Activated naive CD4-positive, alpha-beta T cell treated with anti-CD3 and anti-CD28 coated beads, Interleukin-2, amount 10 ng/mL, durations not matched to agents 7 days and 5 days (primary cell): Measurements from ENCODE around the gene RCOR3.

Experiments used
- CTCF ChIA-PET: fragments of 350-600 bp; sonication (Branson Sonifier 250); formaldehyde crosslinking; loops from one replicate; lab custom pipeline; 2021; ENCODE audit warnings: antibody characterized with exemption; lab: Charles Lee
- DNase-seq: peaks from one replicate; pipeline ENCODE4 v3.0.0-alpha.2; 2020
- H3K27ac Mint-ChIP-seq: one replicate; pipeline ENCODE4 v1.8.0; 2021; ENCODE audit warnings: mild to moderate bottlenecking, moderate library complexity, mixed read lengths
- H3K27me3 Mint-ChIP-seq: one replicate; pipeline ENCODE4 v1.8.0; 2021; ENCODE audit warnings: mild to moderate bottlenecking, mixed read lengths
- H3K36me3 Mint-ChIP-seq: one replicate; pipeline ENCODE4 v1.8.0; 2021; ENCODE audit warnings: mixed read lengths
- H3K4me1 Mint-ChIP-seq: one replicate; pipeline ENCODE4 v1.8.0; 2021; ENCODE audit warnings: mixed read lengths
- H3K4me3 Mint-ChIP-seq: one replicate; pipeline ENCODE4 v1.8.0; 2021; ENCODE audit warnings: mild to moderate bottlenecking, moderate library complexity, mixed read lengths
- H3K9me3 Mint-ChIP-seq: one replicate; pipeline ENCODE4 v1.8.0; 2021; ENCODE audit warnings: mixed read lengths

The RCOR3 gene

GRCh38 chr1:211323156-211324063, 64.2 kb downstream of the RCOR3 start:
- Mint-ChIP-seq H3K4me3 (no peak overlapping the region), H3K4me1 (peaks cover 47% of the 10 kb centered on the region)

GRCh38 chr1:211324992-211325775, 66.0 kb downstream of the RCOR3 start:
- Mint-ChIP-seq H3K27me3 (no peaks in the 10 kb centered on the region), H3K4me3 (peak overlapping the region; percentile 88), H3K9me3 (no peaks in the 10 kb centered on the region), H3K4me1 (peaks cover 62% of the 10 kb centered on the region), H3K36me3 (peaks cover 16% of the 10 kb centered on the region), H3K27ac (peak overlapping the region; percentile 77)
- CTCF ChIA-PET: interaction anchor here (1.0 to 6.0 kb wide), 6 partner anchors 10 to 187 kb away, joined by 3 to 72 read pairs (median 9); no protein-coding TSS in a partner anchor
- peak; percentile 27 for DNase-seq

More at GRCh38 chr1:211323156-211324063, 64.2 kb downstream of the RCOR3 start:
- Mint-ChIP-seq H3K27me3 (no peaks in the 10 kb centered on the region), H3K36me3 (peaks cover 4% of the 10 kb centered on the region), H3K27ac (no peak overlapping the region), H3K9me3 (no peaks in the 10 kb centered on the region)
- CTCF ChIA-PET: interaction anchor here (0.7 to 6.0 kb wide), 31 partner anchors 9 to 330 kb away, joined by 3 to 72 read pairs (median 5); no protein-coding TSS in a partner anchor
- peak; percentile 80 for DNase-seq

GRCh38 chr1:211326140-211326527, 67.0 kb downstream of the RCOR3 start:
- Mint-ChIP-seq H3K27ac (peak overlapping the region; percentile 93), H3K4me3 (peak overlapping the region; percentile 88), H3K36me3 (peaks cover 26% of the 10 kb centered on the region), H3K27me3 (no peaks in the 10 kb centered on the region), H3K9me3 (no peaks in the 10 kb centered on the region), H3K4me1 (peaks cover 65% of the 10 kb centered on the region)
- peak; percentile 22 for DNase-seq
- CTCF ChIA-PET: interaction anchor here (1.0 to 6.0 kb wide), 8 partner anchors 9 to 187 kb away, joined by 3 to 72 read pairs (median 4); partner anchors contain the start of gene RD3

GRCh38 chr1:211326528-211327345, 67.6 kb downstream of the RCOR3 start, which contains the start of gene TRAF5:
Gene TRAF5, plus strand, starts transcription at chr1:211326833. Its CDS starts 26,407 bp downstream, at chr1:211353240.
- H3K4me3 Mint-ChIP-seq: peak within 1 kb of the TSS; percentile 95
- peaks cover 29% of the 10 kb centered on the region for H3K36me3 Mint-ChIP-seq
- peaks cover 69% of the 10 kb centered on the region for H3K4me1 Mint-ChIP-seq
- H3K27me3 Mint-ChIP-seq: no peaks in the 10 kb centered on the region
- peak; percentile 68 for DNase-seq
- CTCF ChIA-PET: interaction anchor here (0.6 to 6.0 kb wide), 8 partner anchors 9 to 186 kb away, joined by 3 to 72 read pairs (median 4); partner anchors contain the start of gene RD3
- H3K9me3 Mint-ChIP-seq: no peaks in the 10 kb centered on the region
- H3K27ac Mint-ChIP-seq: peak within 1 kb of the TSS; percentile 96

- Mint-ChIP-seq H3K27me3 (no peaks in the 10 kb centered on the region), H3K4me3 (peak overlapping the region; percentile 95), H3K9me3 (no peaks in the 10 kb centered on the region), H3K36me3 (peaks cover 32% of the 10 kb centered on the region), H3K27ac (peak overlapping the region; percentile 96), H3K4me1 (peaks cover 76% of the 10 kb centered on the region)
- CTCF ChIA-PET: interaction anchor here (0.7 to 6.0 kb wide), 6 partner anchors 9 to 328 kb away, joined by 3 to 72 read pairs (median 4); no protein-coding TSS in a partner anchor
- DNase-seq: peak; percentile 63
These were observed 68.3 kb downstream of the RCOR3 start for GRCh38 chr1:211327346-211327921.

GRCh38 chr1:211328084-211328694, 69.0 kb downstream of the RCOR3 start:
- H3K9me3 Mint-ChIP-seq: no peaks in the 10 kb centered on the region
- no peaks in the 10 kb centered on the region for H3K27me3 Mint-ChIP-seq
- peaks cover 36% of the 10 kb centered on the region for H3K36me3 Mint-ChIP-seq
- H3K27ac Mint-ChIP-seq: peak overlapping the region; percentile 96
- CTCF ChIA-PET: interaction anchor here (1.0 to 2.3 kb wide), 10 partner anchors 9 to 327 kb away, joined by 3 to 9 read pairs (median 4); no protein-coding TSS in a partner anchor
- no peak for DNase-seq
- H3K4me3 Mint-ChIP-seq: peak overlapping the region; percentile 95
- peaks cover 82% of the 10 kb centered on the region for H3K4me1 Mint-ChIP-seq

GRCh38 chr1:211328866-211329475, 69.8 kb downstream of the RCOR3 start:
- no peaks in the 10 kb centered on the region for H3K9me3 Mint-ChIP-seq
- no peaks in the 10 kb centered on the region for H3K27me3 Mint-ChIP-seq
- CTCF ChIA-PET: interaction anchor here (1.0 to 2.3 kb wide), 9 partner anchors 12 to 326 kb away, joined by 3 to 9 read pairs (median 5); no protein-coding TSS in a partner anchor
- no peak for DNase-seq
- peak overlapping the region; percentile 95 for H3K4me3 Mint-ChIP-seq
- peaks cover 81% of the 10 kb centered on the region for H3K4me1 Mint-ChIP-seq
- peak overlapping the region; percentile 96 for H3K27ac Mint-ChIP-seq
- peaks cover 41% of the 10 kb centered on the region for H3K36me3 Mint-ChIP-seq

- Mint-ChIP-seq H3K9me3 (no peaks in the 10 kb centered on the region), H3K27me3 (no peaks in the 10 kb centered on the region), H3K36me3 (peaks cover 46% of the 10 kb centered on the region), H3K27ac (peak overlapping the region; percentile 96), H3K4me1 (peaks cover 84% of the 10 kb centered on the region), H3K4me3 (peak overlapping the region; percentile 95)
- CTCF ChIA-PET: interaction anchor here (1.2 to 2.3 kb wide), 2 partner anchors 11 to 35 kb away, joined by 3 to 9 read pairs; no protein-coding TSS in a partner anchor
- DNase-seq: peak; percentile 49
These were observed 70.6 kb downstream of the RCOR3 start for GRCh38 chr1:211329764-211330201.

GRCh38 chr1:211330282-211330936, 71.2 kb downstream of the RCOR3 start:
- Mint-ChIP-seq H3K36me3 (peaks cover 51% of the 10 kb centered on the region), H3K4me3 (peak overlapping the region; percentile 95), H3K27ac (peak overlapping the region; percentile 96), H3K9me3 (no peaks in the 10 kb centered on the region), H3K27me3 (no peaks in the 10 kb centered on the region), H3K4me1 (peaks cover 84% of the 10 kb centered on the region)
- DNase-seq: no peak
- CTCF ChIA-PET: interaction anchor here (2.3 kb wide), 1 partner anchor 10 kb away, joined by 9 read pairs; no protein-coding TSS in a partner anchor

GRCh38 chr1:211331011-211331709, 72.0 kb downstream of the RCOR3 start:
- Mint-ChIP-seq H3K27ac (no peak overlapping the region), H3K4me1 (peaks cover 86% of the 10 kb centered on the region)

GRCh38 chr1:211332036-211332616, 73.0 kb downstream of the RCOR3 start:
- H3K36me3 Mint-ChIP-seq: peaks cover 60% of the 10 kb centered on the region
- no peak for DNase-seq
- no peaks in the 10 kb centered on the region for H3K9me3 Mint-ChIP-seq
- no peak overlapping the region for H3K4me3 Mint-ChIP-seq
- peaks cover 93% of the 10 kb centered on the region for H3K4me1 Mint-ChIP-seq
- CTCF ChIA-PET: interaction anchor here (1.9 to 2.3 kb wide), 2 partner anchors 8 to 182 kb away, joined by 5 read pairs; no protein-coding TSS in a partner anchor
- no peaks in the 10 kb centered on the region for H3K27me3 Mint-ChIP-seq
- H3K27ac Mint-ChIP-seq: peak overlapping the region; percentile 30

More at GRCh38 chr1:211331011-211331709, 72.0 kb downstream of the RCOR3 start:
- no peak for DNase-seq
- Mint-ChIP-seq H3K36me3 (peaks cover 54% of the 10 kb centered on the region), H3K4me3 (peak overlapping the region; percentile 95), H3K9me3 (no peaks in the 10 kb centered on the region), H3K27me3 (no peaks in the 10 kb centered on the region)
- CTCF ChIA-PET: interaction anchor here (1.9 to 2.3 kb wide), 2 partner anchors 7 to 183 kb away, joined by 5 read pairs; no protein-coding TSS in a partner anchor
